ENCODE results near the gene BRF1.

DNA sequence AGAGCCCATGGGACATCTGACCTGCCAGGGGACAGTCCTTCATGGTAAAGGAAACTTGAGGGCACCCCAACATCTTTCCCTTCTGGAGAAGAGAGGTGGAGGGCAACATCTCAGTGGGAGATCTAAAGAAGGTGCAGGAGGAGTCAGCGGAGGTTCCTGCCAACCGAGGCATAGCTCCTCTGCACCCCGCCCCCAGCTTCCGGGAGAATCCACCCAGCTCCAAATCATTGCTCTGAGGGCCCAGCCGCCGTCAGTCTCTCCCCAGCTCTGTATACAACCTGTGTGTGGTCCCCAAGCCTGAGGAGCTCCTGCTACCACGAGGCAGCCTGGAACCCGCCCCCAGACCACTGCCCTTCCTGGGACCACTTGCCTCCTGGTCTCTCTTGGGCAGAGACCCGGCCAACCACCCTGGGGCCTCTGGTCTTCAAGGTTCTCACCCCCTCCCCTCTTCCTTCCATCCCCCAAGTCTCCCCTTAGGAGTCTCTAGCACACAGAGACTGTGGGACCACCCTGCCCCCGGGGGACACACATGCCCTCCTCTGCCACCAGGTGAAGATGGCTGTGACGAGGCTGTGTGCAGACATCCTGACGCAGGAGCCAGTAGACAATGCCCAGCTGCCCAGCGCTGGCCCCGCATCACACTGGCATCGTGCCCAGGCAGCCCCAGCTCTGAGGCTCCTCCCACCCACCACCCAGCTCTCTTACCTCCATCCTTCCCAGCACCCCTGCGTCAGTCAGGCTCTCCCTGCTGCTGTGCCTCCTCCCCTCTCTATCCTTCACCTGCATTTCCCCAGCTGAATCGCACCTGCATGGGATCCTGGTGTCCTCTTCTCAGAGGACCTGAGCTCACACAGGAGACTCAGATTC, 106.7 kb downstream of the BRF1 start:
- TF ChIP-seq, protein P1, sequence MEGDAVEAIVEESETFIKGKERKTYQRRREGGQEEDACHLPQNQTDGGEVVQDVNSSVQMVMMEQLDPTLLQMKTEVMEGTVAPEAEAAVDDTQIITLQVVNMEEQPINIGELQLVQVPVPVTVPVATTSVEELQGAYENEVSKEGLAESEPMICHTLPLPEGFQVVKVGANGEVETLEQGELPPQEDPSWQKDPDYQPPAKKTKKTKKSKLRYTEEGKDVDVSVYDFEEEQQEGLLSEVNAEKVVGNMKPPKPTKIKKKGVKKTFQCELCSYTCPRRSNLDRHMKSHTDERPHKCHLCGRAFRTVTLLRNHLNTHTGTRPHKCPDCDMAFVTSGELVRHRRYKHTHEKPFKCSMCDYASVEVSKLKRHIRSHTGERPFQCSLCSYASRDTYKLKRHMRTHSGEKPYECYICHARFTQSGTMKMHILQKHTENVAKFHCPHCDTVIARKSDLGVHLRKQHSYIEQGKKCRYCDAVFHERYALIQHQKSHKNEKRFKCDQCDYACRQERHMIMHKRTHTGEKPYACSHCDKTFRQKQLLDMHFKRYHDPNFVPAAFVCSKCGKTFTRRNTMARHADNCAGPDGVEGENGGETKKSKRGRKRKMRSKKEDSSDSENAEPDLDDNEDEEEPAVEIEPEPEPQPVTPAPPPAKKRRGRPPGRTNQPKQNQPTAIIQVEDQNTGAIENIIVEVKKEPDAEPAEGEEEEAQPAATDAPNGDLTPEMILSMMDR (IDR thresholded peaks at IDR 0.05): no peak
- TF ChIP-seq POLR2A (IDR thresholded peaks at IDR 0.05): no peak

All from esophagus squamous epithelium (tissue), 4 donors.